Thoracic aorta (tissue), 2 donors: ENCODE data around the gene ZNF575. TPM values are rescaled to one million over a fixed set of nuclear protein-coding genes. Genes with fewer than 3 reads are reported as not detected.

Source experiments
- ATAC-seq: fragments of 150-250 bp; one replicate; pipeline ENCODE4 v1.8.0; 2017; ENCODE audit warnings: low read depth; ENCODE audit not compliant: insufficient number of reproducible peaks, low FRiP score
- DNase-seq: peaks from one replicate; pipeline ENCODE4 v3.0.0-alpha.2; 2020; ENCODE audit warnings: low spot score
- H3K27ac ChIP-seq, 2 donors: fragments of 200-600 bp; sonication (generic); 1 replicate in 1 of 2; 2 replicates in 1 of 2; pipeline ENCODE4 v1.5.1; 2016; ENCODE audit warnings: mild to moderate bottlenecking in 2 of 2, moderate library complexity in 2 of 2
- H3K27me3 ChIP-seq: fragments of 200-600 bp; sonication (generic); replicated peaks from 2 replicates; pipeline ENCODE4 v1.6.0; 2016; ENCODE audit warnings: mild to moderate bottlenecking; ENCODE audit not compliant: insufficient read depth
- H3K36me3 ChIP-seq: fragments of 200-600 bp; sonication (generic); one replicate; pipeline ENCODE4 v1.5.1; 2016
- H3K4me1 ChIP-seq, 2 donors: fragments of 200-600 bp; sonication (generic); 1 replicate in 1 of 2; 2 replicates in 1 of 2; pipeline versions ENCODE4 v1.5.1 to v1.6.0; 2016; ENCODE audit warnings: low read depth in 2 of 2, mild to moderate bottlenecking in 1 of 2; ENCODE audit not compliant: control insufficient read depth in 1 of 2
- H3K4me3 ChIP-seq: fragments of 200-600 bp; sonication (generic); 2 replicates; pipeline ENCODE4 v1.5.1; 2016; ENCODE audit warnings: mild to moderate bottlenecking
- H3K9me3 ChIP-seq: fragments of 200-600 bp; sonication (generic); 2 replicates; pipeline ENCODE4 v1.5.1; 2016
- CTCF ChIP-seq: fragments of 200-600 bp; sonication (generic); IDR thresholded peaks from one replicate; pipeline ENCODE4 v1.5.1; 2019; ENCODE audit warnings: antibody characterized with exemption
- total RNA-seq, 2 donors: library from RNA; depleted of rRNA; stranded (reverse); fragments of >200 nt; gene quantifications; one replicate each; pipeline versions ENCODE4 v1.1.0 to v1.2.3, GENCODE V29; 2016

Gene ZNF575
- total RNA-seq, 2 donors from 2014 or later = 1.6 TPM; not detected in 1

- no peak overlapping the region for H3K27ac ChIP-seq
Observed at GRCh38 chr19:43498233-43498842, 34.6 kb upstream of the ZNF575 start.

GRCh38 chr19:43499042-43499441 is 33.9 kb upstream of the ZNF575 start:
- H3K9me3 ChIP-seq = no peaks in the 10 kb centered on the region
- peaks cover 10% of the 10 kb centered on the region for H3K36me3 ChIP-seq
- H3K4me3 ChIP-seq = no peak overlapping the region
- no peak overlapping the region for H3K27ac ChIP-seq
- DNase-seq (no peak), ATAC-seq (no peak)
- H3K4me1 ChIP-seq = no peaks in the 10 kb centered on the region
- TF ChIP-seq CTCF = no peak
- no peaks in the 10 kb centered on the region for H3K27me3 ChIP-seq

More at GRCh38 chr19:43498233-43498842, 34.6 kb upstream of the ZNF575 start:
- H3K9me3 ChIP-seq = no peaks in the 10 kb centered on the region
- no peak overlapping the region for H3K4me3 ChIP-seq
- ATAC-seq (no peak), DNase-seq (no peak)
- H3K27me3 ChIP-seq = no peaks in the 10 kb centered on the region
- H3K4me1 ChIP-seq = no peaks in the 10 kb centered on the region
- peaks cover 10% of the 10 kb centered on the region for H3K36me3 ChIP-seq
- TF ChIP-seq CTCF = no peak

- ATAC-seq (no peak), DNase-seq (no peak)
- Histone ChIP-seq H3K4me1 (peaks cover 4 to 6% of the 10 kb centered on the region in 2 donors), H3K36me3 (peaks cover 4% of the 10 kb centered on the region), H3K4me3 (no peak overlapping the region), H3K27me3 (no peaks in the 10 kb centered on the region), H3K9me3 (no peaks in the 10 kb centered on the region), H3K27ac (no peak overlapping the region)
- TF ChIP-seq CTCF = no peak
Observed at GRCh38 chr19:43501661-43502418, 31.1 kb upstream of the ZNF575 start.

GRCh38 chr19:43502419-43502976 is 30.5 kb upstream of the ZNF575 start:
- H3K27ac ChIP-seq = no peak overlapping the region
- no peaks in the 10 kb centered on the region for H3K9me3 ChIP-seq
- DNase-seq (no peak), ATAC-seq (no peak)
- no peak overlapping the region for H3K4me3 ChIP-seq
- no peak for TF ChIP-seq CTCF
- H3K27me3 ChIP-seq = no peaks in the 10 kb centered on the region
- peaks cover 4 to 6% of the 10 kb centered on the region in 2 donors for H3K4me1 ChIP-seq
- no peaks in the 10 kb centered on the region for H3K36me3 ChIP-seq
